SK-N-SH (cell line): ENCODE results near the gene SLC4A9. TPM values are rescaled to one million over a fixed set of nuclear protein-coding genes. Genes with fewer than 3 reads are reported as not detected.

Source experiments
- CTCF ChIA-PET: fragments of 300-600, 350-600 bp; formaldehyde crosslinking; extraction: SDS; loops from one replicate; lab custom pipeline; 2021; lab: Yijun Ruan, JAX
- POLR2A ChIA-PET: fragments of 350-600 bp; sonication (Branson Sonifier 250); formaldehyde crosslinking; extraction: SDS; loops from one replicate; lab custom pipeline; 2020; ENCODE audit warnings: antibody characterized with exemption, inconsistent platforms; lab: Yijun Ruan, JAX
- DNase-seq: peaks from one replicate; pipeline ENCODE4 v3.0.0; 2012
- H2AFZ ChIP-seq: fragments of 200-600 bp; sonication (generic); 2 replicates; pipeline ENCODE4 v1.8.1; 2016; ENCODE audit warnings: antibody characterized with exemption, mild to moderate bottlenecking, low read depth
- H3F3A ChIP-seq: fragments of 200-600 bp; sonication (generic); replicated peaks from 2 replicates; pipeline ENCODE3; 2016; ENCODE audit warnings: antibody characterized with exemption, mild to moderate bottlenecking; ENCODE audit not compliant: insufficient read depth
- H3K27ac ChIP-seq, 2 experiments: fragments of 200-500 bp in 1 of 2; fragments of 200-600 bp in 1 of 2; sonication (Bioruptor generic) in 1 of 2; sonication (generic), shearing (Covaris generic) in 1 of 2; 2 replicates each; pipeline versions ENCODE4 v1.5.1 to v1.6.1; 2014 to 2016; ENCODE audit warnings: low read depth in 2 of 2, inconsistent platforms in 1 of 2, low read length in 1 of 2, mild to moderate bottlenecking in 1 of 2, mixed read lengths in 1 of 2
- H3K27me3 ChIP-seq: fragments of 200-600 bp; sonication (generic), shearing (Covaris generic); 2 replicates; pipeline ENCODE4 v1.6.1; 2016; ENCODE audit warnings: mixed run types; ENCODE audit not compliant: insufficient read depth
- H3K36me3 ChIP-seq, 2 experiments: fragments of 200-500 bp in 1 of 2; fragments of 200-600 bp in 1 of 2; sonication (Bioruptor generic) in 1 of 2; sonication (generic) in 1 of 2; replicated peaks in 1 of 2; 2 replicates each; pipeline versions ENCODE3 to v1.5.1; 2014 to 2016; ENCODE audit warnings: low read length in 1 of 2, mild to moderate bottlenecking in 1 of 2; ENCODE audit not compliant: insufficient read depth in 2 of 2, control insufficient read depth in 1 of 2
- H3K4me1 ChIP-seq, 2 experiments: fragments of 200-500 bp in 1 of 2; fragments of 200-600 bp in 1 of 2; sonication (Bioruptor generic) in 1 of 2; sonication (generic), shearing (Covaris generic) in 1 of 2; 2 replicates each; pipeline versions ENCODE4 v1.5.1 to v1.6.1; 2014 to 2016; ENCODE audit warnings: low read depth in 1 of 2, low read length in 1 of 2, mixed run types in 1 of 2; ENCODE audit not compliant: insufficient read depth in 2 of 2, control insufficient read depth in 1 of 2
- H3K4me2 ChIP-seq: fragments of 200-600 bp; sonication (generic), shearing (Covaris generic); 2 replicates; pipeline ENCODE4 v1.6.1; 2017; ENCODE audit warnings: mixed run types
- H3K4me3 ChIP-seq, 2 experiments: fragments of 200-500 bp in 1 of 2; fragments of 200-600 bp in 1 of 2; sonication (Bioruptor generic) in 1 of 2; sonication (generic), shearing (Covaris generic) in 1 of 2; 2 replicates each; pipeline versions ENCODE4 v1.5.1 to v1.8.1; 2014 to 2016; ENCODE audit warnings: low read depth in 2 of 2, inconsistent platforms in 1 of 2, low read length in 1 of 2, mild to moderate bottlenecking in 1 of 2, mixed read lengths in 1 of 2, moderate library complexity in 1 of 2
- H3K79me2 ChIP-seq: fragments of 200-600 bp; sonication (generic); 2 replicates; pipeline ENCODE4 v1.8.1; 2017; ENCODE audit warnings: mild to moderate bottlenecking; ENCODE audit not compliant: insufficient read depth
- H3K9ac ChIP-seq: fragments of 200-600 bp; sonication (generic); 2 replicates; pipeline ENCODE4 v1.6.1; 2017; ENCODE audit warnings: mixed run types
- H3K9me2 ChIP-seq: fragments of 200-600 bp; sonication (generic); 2 replicates; pipeline ENCODE4 v1.6.1; 2017; ENCODE audit warnings: mixed run types
- H3K9me3 ChIP-seq: fragments of 200-600 bp; sonication (generic); 2 replicates; pipeline ENCODE4 v1.6.1; 2017; ENCODE audit warnings: mixed run types, mild to moderate bottlenecking, moderate library complexity
- H4K20me1 ChIP-seq: fragments of 200-600 bp; sonication (generic); 2 replicates; pipeline ENCODE4 v1.6.1; 2017; ENCODE audit warnings: mild to moderate bottlenecking, mixed run types; ENCODE audit not compliant: insufficient read depth
- CHD2 ChIP-seq: fragments of 150-350 bp; IDR thresholded peaks from 2 replicates; pipeline ENCODE4 v1.6.1; 2018; ENCODE audit warnings: low read length; ENCODE audit not compliant: partially characterized antibody
- FOXJ3 ChIP-seq: sonication (generic); formaldehyde crosslinking; IDR thresholded peaks from 2 replicates; pipeline ENCODE4 v1.5.1; 2020; ENCODE audit warnings: mild to moderate bottlenecking, missing genetic modification reagents
- FOXM1 ChIP-seq: IDR thresholded peaks from 2 replicates; pipeline ENCODE4 v1.4.0; 2012; ENCODE audit warnings: low read depth, mild to moderate bottlenecking
- GABPA ChIP-seq: IDR thresholded peaks from 2 replicates; pipeline ENCODE4 v1.4.0; 2012; ENCODE audit warnings: low read depth, mild to moderate bottlenecking
- GATA2 ChIP-seq: sonication (generic); formaldehyde crosslinking; IDR thresholded peaks from 2 replicates; pipeline ENCODE4 v1.5.0; 2020; ENCODE audit warnings: mild to moderate bottlenecking, missing genetic modification reagents
- JUND ChIP-seq: IDR thresholded peaks from 2 replicates; pipeline ENCODE4 v1.4.0; 2012
- MAX ChIP-seq: IDR thresholded peaks from 2 replicates; pipeline ENCODE4 v1.4.0; 2012; ENCODE audit warnings: low read depth
- NFIC ChIP-seq: IDR thresholded peaks from 2 replicates; pipeline ENCODE4 v1.4.0; 2012; ENCODE audit warnings: borderline replicate concordance
- PBX3 ChIP-seq: IDR thresholded peaks from 2 replicates; pipeline ENCODE4; 2012
- RAD21 ChIP-seq: IDR thresholded peaks from 2 replicates; pipeline ENCODE4 v1.6.1; 2012; ENCODE audit warnings: mild to moderate bottlenecking, low read length
- REST ChIP-seq: IDR thresholded peaks from 2 replicates; pipeline ENCODE4 v1.6.1; 2012; ENCODE audit warnings: mild to moderate bottlenecking, low read depth, low read length, moderate library complexity
- RFX5 ChIP-seq: IDR thresholded peaks from 2 replicates; pipeline ENCODE4 v1.6.1; 2012; ENCODE audit warnings: mild to moderate bottlenecking, improper control_type of control experiment, low read length
- SMC3 ChIP-seq: IDR thresholded peaks from 2 replicates; pipeline ENCODE4 v1.6.1; 2012; ENCODE audit warnings: low read depth, low read length, improper control_type of control experiment
- TCF12 ChIP-seq: IDR thresholded peaks from 2 replicates; pipeline ENCODE4 v1.4.0; 2012
- USF2 ChIP-seq: fragments of 150-350 bp; IDR thresholded peaks from 2 replicates; pipeline ENCODE4 v1.6.1; 2017; ENCODE audit warnings: antibody characterized with exemption, low read length, low read depth, borderline replicate concordance
- ZBTB33 ChIP-seq: IDR thresholded peaks from 2 replicates; pipeline ENCODE4 v1.4.0; 2012; ENCODE audit warnings: low read depth, borderline replicate concordance
- WGBS: methylation state at CpG from one replicate; pipeline ENCODE4 v1.1.6; 2017; ENCODE audit warnings: low lambda C conversion rate; 5-methylcytosine and 5-hydroxymethylcytosine counted together
- polyA plus RNA-seq, 3 experiments: library from polyadenylated mRNA; depleted of rRNA; stranded (reverse); fragments of >200 nt; gene quantifications; 2 replicates each; pipeline ENCODE4 v1.2.3, GENCODE V29; 2012
- TF ChIP-seq, protein P1 (sequence below): IDR thresholded peaks from 2 replicates; pipeline ENCODE4 v1.4.0; 2012; ENCODE audit warnings: low read depth, borderline replicate concordance
- TF ChIP-seq, protein P2 (sequence below): fragments of 200-600 bp; sonication (generic); IDR thresholded peaks from 2 replicates; pipeline ENCODE4 v1.6.1; 2017; ENCODE audit warnings: antibody characterized with exemption, mild to moderate bottlenecking, moderate library complexity

Gene SLC4A9
- polyA plus RNA-seq, 1 of the 3 experiments (the other 2 are of a cell fraction), result 0.02 TPM

- TF ChIP-seq ZBTB33 (no peak), PBX3 (peak; percentile 96)
Measured at GRCh38 chr5:140400730-140401361, 40.9 kb downstream of the SLC4A9 start (continued).

DNA sequence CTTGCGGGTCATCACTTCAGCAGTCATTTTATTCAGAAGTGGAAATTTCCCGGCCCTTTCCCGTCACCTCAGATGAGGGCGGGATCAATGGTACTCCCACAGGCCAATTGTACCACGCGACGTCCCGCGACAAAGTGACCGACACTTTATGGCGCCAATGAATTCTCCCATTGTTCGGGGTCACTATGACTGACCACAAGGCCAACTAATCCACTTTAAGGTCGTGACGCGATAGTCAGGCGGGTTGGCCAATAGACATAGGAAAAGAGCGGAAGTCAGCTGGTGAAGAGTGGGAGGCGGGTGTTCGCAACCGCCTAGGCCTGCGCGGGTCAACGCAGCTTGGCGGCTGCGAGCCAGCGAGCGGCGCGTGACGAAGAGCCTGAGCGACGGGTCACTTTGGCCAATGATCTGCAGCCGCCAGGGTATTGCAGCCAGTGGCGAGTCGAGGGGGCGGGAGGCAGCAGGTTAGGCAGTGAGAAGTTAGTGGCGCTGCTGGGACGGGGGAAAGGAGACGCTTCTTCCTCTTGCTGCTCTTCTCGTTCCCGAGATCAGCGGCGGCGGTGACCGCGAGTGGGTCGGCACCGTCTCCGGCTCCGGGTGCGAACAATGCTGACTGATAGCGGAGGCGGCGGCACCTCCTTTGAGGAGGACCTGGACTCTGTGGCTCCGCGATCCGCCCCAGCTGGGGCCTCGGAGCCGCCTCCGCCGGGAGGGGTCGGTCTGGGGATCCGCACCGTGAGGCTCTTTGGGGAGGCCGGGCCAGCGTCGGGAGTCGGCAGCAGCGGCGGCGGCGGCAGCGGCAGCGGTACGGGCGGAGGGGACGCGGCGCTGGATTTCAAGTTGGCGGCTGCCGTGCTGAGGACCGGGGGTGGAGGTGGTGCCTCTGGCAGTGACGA lies 41.6 kb downstream of the SLC4A9 start, which contains the start of gene ANKHD1:
TSS of gene ANKHD1 (plus strand) at position 472 of the 896 bp plus-strand sequence. CDS start at position 607, 135 bp downstream.
- peaks cover 43% of the 10 kb centered on the region for H4K20me1 ChIP-seq
- H3K9me2 ChIP-seq, result no peaks in the 10 kb centered on the region
- ChIA-PET CTCF (interaction anchor here (0.6 to 1.4 kb wide), 6 partner anchors 29 to 318 kb away, joined by 3 to 5 read pairs (median 3); partner anchors contain the start of gene APBB3), POLR2A (interaction anchor here (0.7 to 2.2 kb wide), 8 partner anchors 16 to 246 kb away, joined by 3 to 6 read pairs (median 4); partner anchors contain the start of genes APBB3, EIF4EBP3, HBEGF and IK)
- no peaks in the 10 kb centered on the region for H3K9me3 ChIP-seq
- peak within 1 kb of the TSS; percentile 88 to 95 for H3K27ac ChIP-seq
- peaks cover 53% of the 10 kb centered on the region for H3K79me2 ChIP-seq
- WGBS, result 0% methylated on average over 33 of the region's 83 CpGs
- H3K4me3 ChIP-seq, result peak within 1 kb of the TSS; percentile 85 to 98
- H3K9ac ChIP-seq, result peak within 1 kb of the TSS; percentile 88
- peak within 1 kb of the TSS; percentile 91 for H2AFZ ChIP-seq
- peak within 1 kb of the TSS; percentile 85 for H3K4me2 ChIP-seq
- no peaks in the 10 kb centered on the region for H3K36me3 ChIP-seq
- no peaks in the 10 kb centered on the region for H3K27me3 ChIP-seq
- peak; percentile 91 for DNase-seq
- H3K4me1 ChIP-seq, result peaks cover 0 to 4% of the 10 kb centered on the region in 2 experiments; a peak in 1 of 4 replicates
- H3F3A ChIP-seq, result peaks cover 17% of the 10 kb centered on the region
- TF ChIP-seq MAX, result no peak
- TF ChIP-seq SMC3, result no peak
- peak; percentile 68 for TF ChIP-seq NFIC
- peak; percentile 56; the same call in 1 of the 2 replicates for TF ChIP-seq USF2
- TF ChIP-seq RFX5, result peak; percentile 14; the same call in 1 of the 2 replicates
- TF ChIP-seq REST, result no peak
- TF ChIP-seq, protein P1, sequence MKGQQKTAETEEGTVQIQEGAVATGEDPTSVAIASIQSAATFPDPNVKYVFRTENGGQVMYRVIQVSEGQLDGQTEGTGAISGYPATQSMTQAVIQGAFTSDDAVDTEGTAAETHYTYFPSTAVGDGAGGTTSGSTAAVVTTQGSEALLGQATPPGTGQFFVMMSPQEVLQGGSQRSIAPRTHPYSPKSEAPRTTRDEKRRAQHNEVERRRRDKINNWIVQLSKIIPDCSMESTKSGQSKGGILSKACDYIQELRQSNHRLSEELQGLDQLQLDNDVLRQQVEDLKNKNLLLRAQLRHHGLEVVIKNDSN, result peak; percentile 83
- no peak for TF ChIP-seq TCF12
- no peak for TF ChIP-seq FOXM1
- TF ChIP-seq JUND, result no peak
- TF ChIP-seq GABPA, result peak; percentile 96
- TF ChIP-seq, protein P2, sequence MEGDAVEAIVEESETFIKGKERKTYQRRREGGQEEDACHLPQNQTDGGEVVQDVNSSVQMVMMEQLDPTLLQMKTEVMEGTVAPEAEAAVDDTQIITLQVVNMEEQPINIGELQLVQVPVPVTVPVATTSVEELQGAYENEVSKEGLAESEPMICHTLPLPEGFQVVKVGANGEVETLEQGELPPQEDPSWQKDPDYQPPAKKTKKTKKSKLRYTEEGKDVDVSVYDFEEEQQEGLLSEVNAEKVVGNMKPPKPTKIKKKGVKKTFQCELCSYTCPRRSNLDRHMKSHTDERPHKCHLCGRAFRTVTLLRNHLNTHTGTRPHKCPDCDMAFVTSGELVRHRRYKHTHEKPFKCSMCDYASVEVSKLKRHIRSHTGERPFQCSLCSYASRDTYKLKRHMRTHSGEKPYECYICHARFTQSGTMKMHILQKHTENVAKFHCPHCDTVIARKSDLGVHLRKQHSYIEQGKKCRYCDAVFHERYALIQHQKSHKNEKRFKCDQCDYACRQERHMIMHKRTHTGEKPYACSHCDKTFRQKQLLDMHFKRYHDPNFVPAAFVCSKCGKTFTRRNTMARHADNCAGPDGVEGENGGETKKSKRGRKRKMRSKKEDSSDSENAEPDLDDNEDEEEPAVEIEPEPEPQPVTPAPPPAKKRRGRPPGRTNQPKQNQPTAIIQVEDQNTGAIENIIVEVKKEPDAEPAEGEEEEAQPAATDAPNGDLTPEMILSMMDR, result no peak
- peak; percentile 97 for TF ChIP-seq CHD2
- TF ChIP-seq RAD21, result no peak
- TF ChIP-seq FOXJ3 (CRISPR knock-in tag), result no peak
- no peak for TF ChIP-seq GATA2 (CRISPR knock-in tag)
